Measurements from ENCODE around the gene FAM3A.

FAM3A gene

DNA sequence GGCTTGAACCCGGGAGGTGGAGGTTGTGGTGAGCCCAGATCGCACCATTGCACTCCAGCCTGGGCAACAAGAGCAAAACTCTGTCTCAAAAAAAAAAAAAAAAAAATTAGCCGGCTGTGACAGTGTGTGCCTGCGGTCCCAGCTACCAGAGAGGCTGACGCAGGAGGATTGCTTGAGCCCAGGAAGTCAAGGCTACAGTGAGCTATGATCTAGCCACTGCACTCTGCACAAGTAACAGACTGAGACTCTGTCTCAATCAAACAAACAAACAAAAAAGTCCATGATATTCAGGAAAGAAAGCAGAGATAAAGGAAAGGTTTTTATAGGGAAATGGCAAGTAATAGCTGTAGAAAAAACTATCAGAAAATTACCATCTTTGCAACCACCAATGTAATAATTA is 34.8 kb downstream of the FAM3A start:
- no peak for DNase-seq

DNA sequence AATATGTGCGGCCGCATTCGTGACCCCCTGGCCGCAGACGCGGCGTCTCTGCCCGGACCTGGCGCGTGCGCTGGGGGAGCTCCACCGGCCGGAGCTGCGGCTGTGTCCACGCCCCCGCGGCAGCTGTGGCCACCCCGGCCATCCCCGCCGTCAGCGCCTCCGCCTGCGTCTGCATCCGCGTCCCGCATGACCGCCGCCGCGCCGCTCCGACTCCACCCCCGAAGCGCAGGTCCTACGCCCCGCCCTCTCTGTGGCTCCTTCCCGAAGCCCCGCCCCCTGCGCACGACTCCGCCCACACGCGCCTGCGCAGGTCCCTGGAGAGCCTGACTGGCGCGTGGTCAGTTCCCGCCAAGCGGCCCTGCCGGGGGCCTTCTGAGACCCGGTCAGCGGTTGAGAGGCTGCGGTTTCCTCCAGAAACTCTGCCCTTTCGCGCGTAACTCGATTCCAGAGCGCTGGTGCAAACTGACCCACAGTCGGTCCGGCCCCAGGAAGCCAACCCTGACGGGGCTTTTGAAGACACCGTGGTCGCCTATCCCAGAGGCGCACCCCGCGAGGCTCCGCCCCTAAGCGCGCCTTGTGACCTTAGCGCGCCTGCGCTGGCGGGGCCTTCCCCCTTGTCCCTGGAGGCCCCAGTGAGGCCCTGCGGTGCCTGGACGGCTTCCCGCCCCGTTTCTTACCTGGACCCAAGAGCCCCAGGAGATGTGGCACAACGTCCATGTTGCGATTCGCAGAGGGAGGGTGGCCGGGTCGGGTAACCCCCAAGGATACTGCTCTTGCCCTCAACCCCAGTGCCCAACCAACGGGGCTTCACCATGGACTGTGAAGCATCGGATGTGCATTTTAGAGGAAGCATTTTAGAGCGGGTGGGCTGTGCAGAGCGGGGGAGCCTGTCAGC is 37.1 kb downstream of the FAM3A start, which contains the start of gene LAGE3:
LAGE3 (minus strand) TSS at position 554 of the 895 bp plus-strand sequence; CDS start at position 188, 366 bp downstream.
- DNase-seq, result peak; percentile 80

- no peak for DNase-seq
These were observed 38.0 kb downstream of the FAM3A start for GRCh38 chrX:154477891-154478477.

- DNase-seq, result no peak
These were observed 39.2 kb downstream of the FAM3A start for GRCh38 chrX:154476821-154477220.

DNA sequence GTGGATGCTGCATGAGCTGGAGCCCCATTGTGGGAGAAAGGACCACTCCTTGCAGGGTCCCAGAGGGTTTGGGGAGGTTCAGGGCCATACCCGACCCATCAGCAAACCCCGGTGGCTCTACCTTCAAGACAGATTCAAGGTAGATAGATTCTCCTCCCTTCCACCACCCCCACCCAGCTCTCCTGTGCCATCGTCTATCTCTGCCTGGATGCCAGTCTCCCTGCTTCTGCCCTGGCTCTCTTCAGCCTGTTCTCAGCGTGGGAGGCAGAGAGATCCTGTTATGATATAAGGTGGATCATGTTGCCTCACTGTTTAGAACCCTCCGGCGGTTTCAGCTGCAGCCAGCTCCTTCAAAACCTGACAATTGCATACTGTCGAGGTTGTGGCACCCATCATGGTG is 42.3 kb downstream of the FAM3A start:
- DNase-seq, result no peak

DNA sequence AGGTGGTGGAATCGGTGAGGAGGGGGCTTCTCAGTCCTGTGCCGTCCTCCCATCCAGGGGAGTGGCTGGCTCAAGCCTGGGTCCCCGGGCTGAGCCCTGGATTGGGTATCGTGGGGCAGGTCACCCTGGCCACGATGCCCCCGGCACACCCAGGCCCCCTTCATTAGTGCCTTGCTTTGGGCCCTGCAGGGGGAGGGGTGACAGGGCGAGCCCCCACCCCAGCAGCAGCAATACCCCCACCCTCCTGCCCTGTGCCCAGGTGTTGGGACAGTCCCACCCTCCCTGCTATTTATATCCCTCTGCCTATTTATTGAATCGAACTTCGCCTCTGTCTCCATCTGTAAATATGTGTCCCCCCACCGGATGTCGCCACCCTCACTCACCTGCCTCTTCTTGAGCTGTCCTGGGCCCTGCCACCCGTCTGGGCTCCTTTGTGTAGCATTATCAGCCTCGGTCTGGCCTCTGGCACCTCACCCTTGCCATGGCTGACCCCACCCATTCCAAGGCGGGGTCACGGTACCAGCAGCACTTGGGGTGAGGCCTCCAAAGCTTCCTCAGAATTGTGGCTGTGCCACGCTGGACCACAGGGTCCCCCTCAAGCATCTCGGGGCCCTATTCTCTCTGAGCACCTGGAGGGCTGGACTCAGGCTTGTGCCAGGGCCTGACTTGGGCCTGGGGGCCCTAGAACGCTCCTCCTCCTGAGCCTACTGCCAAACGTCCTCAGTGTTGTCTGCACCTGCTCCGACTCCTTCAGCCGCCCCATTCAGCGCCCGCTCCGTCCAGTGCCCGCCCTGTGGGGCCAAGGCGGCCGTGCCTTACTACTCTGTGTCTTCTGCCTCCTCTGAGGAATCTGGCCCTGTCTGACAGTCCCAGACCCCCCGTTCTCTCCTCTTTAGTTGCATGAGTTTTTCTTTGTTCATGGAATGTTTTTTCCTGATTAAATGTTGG is 43.1 kb downstream of the FAM3A start:
- DNase-seq, result no peak

DNA sequence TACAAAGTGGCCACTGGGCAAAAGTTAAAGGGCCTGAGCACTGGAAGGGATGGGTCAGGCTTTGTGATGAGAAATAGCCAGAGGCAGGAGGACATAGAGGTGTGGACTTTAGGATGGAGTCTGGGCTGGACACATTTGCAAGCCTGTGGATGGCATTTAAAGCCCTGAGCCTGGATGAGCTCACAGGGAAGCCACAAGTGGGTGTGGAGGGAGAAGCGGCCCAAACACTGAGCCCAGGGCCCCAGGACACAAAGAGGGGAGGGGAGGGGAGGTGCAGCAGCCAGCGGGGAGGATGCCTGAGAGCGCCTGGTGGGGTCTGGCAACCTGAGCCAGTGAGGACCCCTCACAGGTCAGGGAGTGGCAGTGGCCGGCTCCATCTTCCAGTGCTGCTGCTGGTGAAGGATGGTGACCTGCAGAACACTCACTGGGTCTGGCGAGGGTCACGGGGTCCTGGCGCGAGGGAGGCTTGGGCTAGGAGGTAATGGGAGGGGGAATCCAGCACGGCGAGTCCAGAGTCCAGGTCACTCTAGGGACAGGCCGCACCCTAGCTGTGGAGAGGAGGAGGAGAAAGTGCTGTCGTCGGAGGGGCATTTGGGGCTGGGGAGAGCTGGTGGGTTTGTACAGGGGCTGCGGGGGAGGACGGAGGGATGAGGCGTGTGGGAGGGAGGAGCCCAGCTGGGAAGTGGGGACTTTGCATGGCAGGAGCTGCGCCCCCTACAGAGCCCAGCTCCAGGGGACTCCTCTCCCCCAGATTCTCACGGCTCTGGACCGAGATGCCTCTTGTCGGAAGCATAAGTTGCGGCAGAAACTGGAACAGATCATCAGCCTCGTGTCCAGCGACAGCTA is 44.0 kb downstream of the FAM3A start:
- DNase-seq, result no peak

GRCh38 chrX:154470914-154471568 is 45.0 kb downstream of the FAM3A start:
- DNase-seq, result no peak

DNA sequence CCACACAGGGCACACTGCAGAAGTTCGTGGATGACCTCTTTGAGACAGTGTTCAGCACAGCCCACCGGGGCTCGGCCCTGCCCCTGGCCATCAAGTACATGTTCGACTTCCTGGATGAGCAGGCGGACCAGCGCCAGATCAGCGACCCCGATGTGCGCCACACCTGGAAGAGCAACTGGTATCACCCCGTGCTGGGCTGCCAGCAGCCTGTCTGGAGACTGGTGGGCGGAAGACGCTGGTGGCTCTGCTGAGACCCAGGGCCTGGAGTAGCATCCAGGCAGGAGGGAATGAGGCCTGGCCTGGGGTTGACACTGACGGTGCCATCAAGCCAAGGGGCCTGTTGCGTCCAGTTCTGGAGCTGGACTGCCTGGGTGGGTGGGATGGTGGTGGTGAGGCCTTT is 45.6 kb downstream of the FAM3A start:
- no peak for DNase-seq

GRCh38 chrX:154469880-154470279 is 46.2 kb downstream of the FAM3A start:
- DNase-seq, result no peak

DNA sequence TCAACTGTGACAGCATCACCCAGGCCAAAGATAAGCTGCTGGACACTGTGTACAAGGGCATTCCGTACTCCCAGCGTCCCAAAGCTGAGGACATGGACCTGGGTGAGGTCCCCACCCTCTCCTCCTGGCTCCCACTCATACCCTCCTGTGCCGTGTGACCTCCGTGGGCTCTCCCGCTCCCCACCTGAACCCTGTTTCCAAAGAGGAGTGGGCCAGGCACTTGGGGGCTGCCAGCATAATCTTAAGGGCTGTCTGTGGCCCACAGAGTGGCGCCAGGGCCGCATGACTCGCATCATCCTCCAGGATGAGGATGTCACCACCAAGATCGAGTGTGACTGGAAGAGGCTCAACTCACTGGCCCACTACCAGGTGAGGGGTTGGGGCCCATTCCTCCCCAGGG is 46.9 kb downstream of the FAM3A start:
- DNase-seq, result no peak

- DNase-seq, result no peak
These were observed 47.8 kb downstream of the FAM3A start for GRCh38 chrX:154468217-154468616.

DNA sequence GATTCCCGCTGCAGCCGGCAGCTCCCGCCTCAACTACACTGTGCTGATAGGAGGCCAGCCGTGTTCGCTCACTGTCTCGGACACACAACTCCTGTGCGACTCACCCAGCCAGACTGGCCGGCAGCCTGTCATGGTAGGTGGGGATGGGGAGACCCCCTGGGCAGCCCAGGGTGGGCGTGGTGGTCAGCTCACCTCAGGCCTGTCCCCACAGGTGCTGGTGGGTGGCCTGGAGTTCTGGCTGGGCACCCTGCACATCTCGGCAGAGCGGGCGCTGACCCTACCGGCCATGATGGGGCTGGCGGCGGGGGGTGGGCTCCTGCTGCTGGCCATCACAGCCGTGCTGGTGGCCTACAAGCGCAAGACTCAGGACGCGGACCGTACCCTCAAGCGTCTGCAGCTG is 48.5 kb downstream of the FAM3A start:
- DNase-seq, result no peak

DNA sequence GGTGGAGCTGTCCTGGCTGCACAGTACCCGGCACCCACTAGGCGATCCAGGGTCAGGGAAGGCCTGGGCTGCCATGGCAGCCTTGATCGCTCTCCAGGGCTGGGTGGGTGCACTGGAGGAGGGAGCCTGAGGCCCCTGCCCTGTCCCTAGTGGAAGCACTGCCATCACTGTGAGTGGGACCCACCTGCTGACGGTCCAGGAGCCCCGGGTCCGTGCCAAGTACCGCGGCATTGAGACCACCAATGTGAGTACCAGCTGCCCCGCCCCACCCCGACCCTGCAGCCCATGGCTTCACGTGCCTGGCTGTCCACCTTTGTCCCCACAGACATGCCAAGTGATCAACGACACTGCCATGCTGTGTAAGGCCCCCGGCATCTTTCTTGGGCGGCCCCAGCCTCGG is 49.1 kb downstream of the FAM3A start:
- DNase-seq, result no peak

GRCh38 chrX:154466036-154466435 is 50.0 kb downstream of the FAM3A start:
- no peak for DNase-seq

GRCh38 chrX:154465601-154466000 is 50.4 kb downstream of the FAM3A start:
- no peak for DNase-seq

DNA sequence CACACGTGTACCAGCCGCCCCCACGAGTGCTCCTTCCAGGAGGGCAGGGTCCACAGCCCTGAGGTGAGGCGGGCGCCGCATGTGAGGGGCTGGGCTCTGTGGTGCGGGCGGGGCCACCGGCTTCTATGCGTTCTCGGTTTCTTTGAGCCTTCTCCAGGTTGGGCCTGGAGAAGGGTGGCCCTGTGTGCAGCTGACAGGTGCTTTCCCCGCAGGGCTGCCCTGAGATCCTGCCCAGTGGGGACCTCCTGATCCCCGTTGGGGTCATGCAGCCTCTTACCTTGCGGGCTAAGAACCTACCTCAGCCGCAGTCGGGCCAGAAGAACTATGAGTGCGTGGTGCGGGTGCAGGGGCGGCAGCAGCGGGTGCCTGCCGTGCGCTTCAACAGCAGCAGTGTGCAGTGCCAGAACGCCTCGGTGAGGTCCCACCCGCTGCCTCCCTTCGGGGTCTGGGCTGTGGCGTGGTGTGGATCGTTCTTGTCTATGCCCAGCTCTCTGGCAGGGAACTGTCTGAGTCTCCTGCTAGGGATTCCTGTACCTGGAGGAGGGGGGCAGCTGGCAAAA is 51.1 kb downstream of the FAM3A start:
- no peak for DNase-seq

DNA sequence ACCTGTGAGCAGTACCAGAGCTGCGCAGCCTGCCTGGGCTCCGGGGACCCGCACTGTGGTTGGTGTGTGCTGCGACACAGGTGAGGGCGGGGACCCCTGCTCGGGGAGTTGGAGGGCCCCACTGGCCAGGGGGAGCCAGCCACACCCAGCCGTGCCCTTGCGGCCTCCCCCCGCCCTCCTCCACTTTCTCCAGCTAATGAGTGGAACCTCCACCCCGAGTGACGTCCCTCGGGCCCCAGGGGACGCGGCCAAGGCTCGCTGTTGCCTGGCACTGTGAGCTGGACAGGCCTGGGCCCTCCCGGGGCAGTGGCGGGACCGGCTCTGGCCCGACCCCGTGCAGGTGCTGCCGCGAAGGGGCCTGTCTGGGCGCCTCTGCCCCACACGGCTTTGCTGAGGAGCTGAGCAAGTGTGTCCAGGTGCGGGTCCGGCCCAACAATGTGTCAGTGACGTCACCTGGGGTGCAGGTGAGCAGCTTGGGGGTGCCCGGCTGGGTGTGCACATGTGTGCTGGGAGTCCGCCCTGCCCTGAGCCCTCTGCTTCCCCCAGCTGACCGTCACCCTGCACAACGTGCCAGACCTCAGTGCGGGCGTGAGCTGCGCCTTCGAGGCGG is 52.3 kb downstream of the FAM3A start:
- no peak for DNase-seq

- DNase-seq, result no peak
These were observed 53.6 kb downstream of the FAM3A start for GRCh38 chrX:154462396-154462795.

DNA sequence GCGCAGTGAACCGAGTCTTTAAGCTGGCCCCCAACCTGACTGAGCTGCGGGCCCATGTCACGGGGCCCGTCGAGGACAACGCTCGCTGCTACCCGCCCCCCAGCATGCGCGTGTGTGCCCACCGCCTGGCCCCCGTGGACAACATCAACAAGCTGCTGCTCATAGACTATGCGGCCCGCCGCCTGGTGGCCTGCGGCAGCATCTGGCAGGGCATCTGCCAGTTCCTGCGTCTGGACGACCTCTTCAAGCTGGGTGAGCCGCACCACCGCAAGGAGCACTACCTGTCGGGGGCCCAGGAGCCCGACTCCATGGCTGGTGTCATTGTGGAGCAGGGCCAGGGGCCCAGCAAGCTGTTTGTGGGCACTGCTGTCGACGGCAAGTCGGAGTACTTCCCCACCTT is 55.7 kb downstream of the FAM3A start:
- no peak for DNase-seq
